Stimulated activated CD4-positive, alpha-beta T cell treated with anti-CD3 and anti-CD28 coated beads, Interleukin-2, amount 100 ng/mL, for 4 hours (primary cell): ENCODE data around the gene PLXNB3.

ENCODE experiments used
- DNase-seq: peaks from one replicate; pipeline ENCODE4 v3.0.0-alpha.2; 2020; ENCODE audit warnings: low read depth

The PLXNB3 gene

GRCh38 chrX:153762626-153763173 is 1.3 kb upstream of the PLXNB3 start:
- DNase-seq = no peak

GRCh38 chrX:153763298-153763932 is 634 bp upstream of the PLXNB3 start:
- DNase-seq = no peak

GRCh38 chrX:153764786-153765137 is 713 bp downstream of the PLXNB3 start:
- no peak for DNase-seq

GRCh38 chrX:153765138-153766079 is 1.4 kb downstream of the PLXNB3 start:
- DNase-seq = no peak

- peak; percentile 13 for DNase-seq
Measured at GRCh38 chrX:153766098-153766817, 2.2 kb downstream of the PLXNB3 start.

DNA sequence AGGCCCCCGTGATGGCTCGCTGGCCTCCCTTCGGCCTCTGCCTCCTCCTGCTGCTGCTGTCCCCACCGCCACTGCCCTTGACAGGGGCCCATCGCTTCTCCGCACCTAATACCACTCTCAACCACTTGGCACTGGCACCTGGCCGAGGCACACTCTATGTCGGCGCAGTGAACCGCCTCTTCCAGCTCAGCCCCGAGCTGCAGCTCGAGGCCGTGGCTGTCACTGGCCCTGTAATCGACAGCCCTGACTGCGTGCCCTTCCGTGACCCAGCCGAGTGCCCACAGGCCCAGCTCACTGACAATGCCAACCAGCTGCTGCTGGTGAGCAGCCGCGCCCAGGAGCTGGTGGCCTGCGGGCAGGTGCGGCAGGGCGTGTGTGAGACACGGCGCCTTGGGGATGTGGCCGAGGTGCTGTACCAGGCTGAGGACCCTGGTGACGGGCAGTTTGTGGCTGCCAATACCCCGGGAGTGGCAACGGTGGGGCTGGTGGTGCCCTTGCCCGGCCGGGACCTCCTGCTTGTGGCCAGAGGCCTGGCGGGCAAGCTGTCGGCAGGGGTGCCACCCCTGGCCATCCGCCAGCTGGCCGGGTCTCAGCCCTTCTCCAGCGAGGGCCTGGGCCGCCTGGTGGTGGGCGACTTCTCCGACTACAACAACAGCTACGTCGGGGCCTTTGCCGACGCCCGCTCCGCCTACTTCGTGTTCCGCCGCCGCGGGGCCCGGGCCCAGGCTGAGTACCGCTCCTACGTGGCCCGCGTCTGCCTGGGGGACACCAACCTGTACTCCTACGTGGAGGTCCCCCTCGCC is 3.0 kb downstream of the PLXNB3 start:
- DNase-seq = no peak

GRCh38 chrX:153767674-153768055 is 3.6 kb downstream of the PLXNB3 start:
- no peak for DNase-seq

DNA sequence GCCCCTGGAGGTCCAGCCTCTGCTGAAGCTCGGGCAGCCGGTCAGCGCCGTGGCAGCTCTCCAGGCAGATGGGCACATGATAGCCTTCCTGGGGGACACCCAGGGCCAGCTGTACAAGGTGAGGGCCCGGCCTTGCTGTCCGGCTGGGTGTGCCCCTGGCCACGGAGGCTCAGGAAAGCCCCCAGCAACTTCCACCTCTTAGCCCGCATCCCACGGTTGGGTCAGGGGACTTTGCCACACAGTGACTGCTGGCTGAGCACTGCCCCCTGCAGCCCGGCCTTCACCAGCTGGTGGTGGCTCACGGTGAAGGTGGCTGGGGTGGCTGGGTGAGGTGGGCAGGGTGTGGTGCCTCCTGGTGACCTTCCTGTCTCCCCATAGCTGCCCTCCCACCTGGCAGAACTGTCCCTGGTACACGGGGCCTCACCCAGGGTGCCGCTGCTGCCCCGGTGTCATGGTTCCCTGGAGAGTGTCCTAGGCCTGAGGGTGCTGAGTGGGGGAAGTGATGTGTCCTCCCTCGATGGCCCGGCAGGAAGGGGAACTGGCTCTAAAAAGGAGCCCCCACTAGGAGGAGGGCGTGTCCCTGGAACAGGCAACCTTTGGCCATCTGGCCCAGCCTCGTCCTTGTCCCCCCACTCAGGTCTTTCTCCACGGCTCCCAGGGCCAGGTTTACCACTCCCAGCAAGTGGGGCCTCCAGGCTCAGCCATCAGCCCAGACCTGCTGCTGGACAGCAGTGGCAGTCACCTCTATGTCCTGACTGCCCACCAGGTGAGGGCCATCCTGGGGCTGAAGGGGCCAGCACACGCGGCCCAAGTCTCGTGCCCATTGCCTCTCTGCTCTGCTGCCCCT is 4.5 kb downstream of the PLXNB3 start:
- DNase-seq = no peak

GRCh38 chrX:153769158-153769864 is 5.3 kb downstream of the PLXNB3 start:
- DNase-seq = no peak

DNA sequence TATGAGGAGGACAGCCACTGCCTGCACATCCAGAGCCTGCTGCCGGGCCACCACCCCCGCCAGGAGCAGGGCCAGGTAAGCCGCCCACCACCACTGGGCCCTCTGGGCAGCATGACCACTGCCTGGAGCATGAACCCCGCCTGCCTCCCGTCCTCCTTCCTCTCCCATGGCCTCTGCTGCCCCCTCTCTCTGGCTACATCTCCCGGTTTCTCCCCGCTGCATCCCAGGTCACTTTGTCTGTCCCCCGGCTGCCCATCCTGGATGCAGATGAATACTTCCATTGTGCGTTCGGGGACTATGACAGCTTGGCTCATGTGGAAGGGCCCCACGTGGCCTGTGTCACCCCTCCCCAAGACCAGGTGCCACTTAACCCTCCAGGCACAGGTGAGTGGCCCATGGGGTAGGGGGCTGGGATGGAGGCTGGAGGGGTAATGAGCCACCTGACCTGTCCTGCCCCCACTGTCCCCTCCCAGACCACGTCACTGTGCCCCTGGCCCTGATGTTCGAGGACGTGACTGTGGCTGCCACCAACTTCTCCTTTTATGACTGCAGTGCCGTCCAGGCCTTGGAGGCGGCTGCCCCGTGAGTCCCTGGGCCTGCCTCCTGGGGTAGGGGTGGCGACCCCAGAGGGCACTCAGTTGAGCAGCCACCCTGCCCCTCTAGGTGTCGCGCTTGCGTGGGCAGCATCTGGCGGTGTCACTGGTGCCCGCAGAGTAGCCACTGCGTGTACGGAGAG is 6.0 kb downstream of the PLXNB3 start:
- DNase-seq = no peak

DNA sequence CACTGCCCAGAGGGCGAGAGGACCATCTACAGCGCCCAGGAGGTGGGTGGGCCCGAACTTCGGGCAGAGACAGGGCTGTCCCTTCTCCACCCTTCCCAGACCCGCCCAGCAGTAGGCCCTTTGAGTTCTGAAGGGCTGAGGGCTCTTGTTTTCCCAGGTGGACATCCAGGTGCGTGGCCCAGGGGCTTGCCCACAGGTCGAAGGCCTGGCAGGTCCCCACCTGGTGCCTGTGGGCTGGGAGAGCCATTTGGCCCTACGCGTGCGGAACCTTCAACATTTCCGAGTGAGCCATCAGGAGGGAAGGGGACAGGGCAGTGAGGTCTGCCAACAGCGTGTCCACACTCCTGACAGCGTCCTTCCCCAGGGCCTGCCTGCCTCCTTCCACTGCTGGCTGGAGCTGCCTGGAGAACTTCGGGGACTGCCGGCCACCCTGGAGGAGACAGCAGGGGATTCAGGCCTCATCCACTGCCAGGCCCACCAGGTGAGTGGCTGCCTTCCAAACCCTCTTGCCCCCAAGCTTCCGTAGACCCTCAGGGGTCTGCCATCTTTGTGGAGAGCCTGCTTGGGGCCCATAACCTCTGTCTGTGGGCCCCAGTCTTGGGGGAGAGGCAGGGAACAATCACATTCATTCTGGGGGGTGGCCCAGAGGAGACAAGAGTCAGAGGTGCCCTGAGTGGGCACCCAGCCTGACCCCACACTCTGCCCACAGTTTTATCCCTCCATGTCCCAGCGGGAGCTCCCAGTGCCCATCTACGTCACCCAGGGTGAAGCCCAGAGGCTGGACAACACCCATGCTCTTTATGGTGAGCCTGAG is 6.8 kb downstream of the PLXNB3 start:
- no peak for DNase-seq

DNA sequence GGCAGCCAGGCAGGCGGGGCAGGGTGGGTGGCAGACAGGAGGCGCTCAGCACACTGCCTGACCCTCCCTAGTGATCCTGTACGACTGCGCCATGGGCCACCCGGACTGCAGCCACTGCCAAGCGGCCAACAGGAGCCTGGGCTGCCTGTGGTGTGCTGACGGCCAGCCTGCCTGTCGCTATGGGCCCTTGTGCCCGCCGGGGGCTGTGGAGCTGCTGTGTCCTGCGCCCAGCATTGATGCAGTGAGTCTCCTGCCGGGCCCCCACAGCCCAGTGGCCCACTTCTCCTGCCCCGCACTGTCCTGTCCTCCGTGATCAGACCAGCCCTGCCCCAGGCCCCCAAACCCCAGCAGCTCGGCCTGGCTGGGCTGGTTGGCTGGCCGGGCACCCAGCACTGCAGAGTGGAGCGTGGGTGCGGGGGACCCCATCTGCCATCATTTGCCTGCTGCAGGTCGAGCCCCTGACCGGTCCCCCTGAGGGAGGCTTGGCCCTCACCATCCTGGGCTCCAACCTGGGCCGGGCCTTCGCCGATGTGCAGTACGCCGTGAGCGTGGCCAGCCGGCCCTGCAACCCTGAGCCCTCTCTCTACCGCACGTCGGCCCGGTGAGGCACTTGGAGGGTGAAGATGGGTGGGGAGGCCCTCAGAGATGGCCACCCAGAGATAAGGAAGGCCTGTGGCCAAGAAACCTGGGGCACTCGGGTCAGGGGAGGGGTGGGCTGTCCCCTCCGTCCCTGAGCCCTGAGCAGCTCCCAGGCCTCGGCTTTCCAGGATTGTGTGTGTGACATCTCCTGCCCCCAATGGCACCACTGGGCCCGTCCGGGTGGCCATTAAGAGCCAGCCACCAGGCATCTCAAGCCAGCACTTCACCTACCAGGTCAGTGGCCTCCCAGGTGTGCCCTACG is 7.6 kb downstream of the PLXNB3 start:
- DNase-seq = no peak

- DNase-seq = no peak
Measured at GRCh38 chrX:153772316-153773217, 8.5 kb downstream of the PLXNB3 start.

GRCh38 chrX:153773218-153773611 is 9.2 kb downstream of the PLXNB3 start:
- no peak for DNase-seq

DNA sequence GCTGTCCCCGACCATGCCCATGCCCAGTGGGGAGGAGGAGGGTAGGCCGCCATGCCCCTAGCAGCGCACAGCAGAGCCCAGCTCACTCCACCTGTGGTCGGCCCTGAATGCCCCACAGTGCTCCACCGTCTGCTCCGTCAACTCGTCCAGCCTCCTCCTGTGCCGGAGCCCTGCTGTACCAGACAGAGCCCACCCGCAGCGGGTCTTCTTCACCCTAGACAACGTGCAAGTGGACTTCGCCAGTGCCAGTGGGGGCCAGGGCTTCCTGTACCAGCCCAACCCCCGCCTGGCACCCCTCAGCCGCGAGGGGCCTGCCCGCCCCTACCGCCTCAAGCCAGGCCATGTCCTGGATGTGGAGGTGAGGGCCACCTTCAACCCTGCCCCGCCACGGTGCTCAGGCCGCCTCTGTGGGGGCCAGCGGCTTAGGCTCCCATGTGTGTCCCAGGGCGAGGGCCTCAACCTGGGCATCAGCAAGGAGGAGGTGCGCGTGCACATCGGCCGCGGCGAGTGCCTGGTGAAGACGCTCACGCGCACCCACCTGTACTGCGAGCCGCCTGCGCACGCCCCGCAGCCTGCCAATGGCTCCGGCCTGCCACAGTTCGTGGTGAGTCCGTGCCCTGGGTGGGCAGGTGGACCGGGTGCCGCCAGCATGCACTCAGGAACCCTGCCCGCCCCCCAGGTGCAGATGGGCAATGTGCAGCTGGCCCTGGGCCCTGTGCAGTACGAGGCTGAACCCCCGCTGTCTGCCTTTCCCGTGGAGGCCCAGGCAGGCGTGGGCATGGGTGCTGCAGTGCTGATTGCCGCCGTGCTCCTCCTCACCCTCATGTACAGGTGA is 9.9 kb downstream of the PLXNB3 start:
- no peak for DNase-seq
